GM19438 (cell line): Measurements from ENCODE around the gene NPPA.
"Not testable (repeated sequence)": the region's sequence is repeated elsewhere in the genome, so short reads cannot be mapped to it uniquely, and the experiment has no call there.

Experiments
- ATAC-seq: cut with Tn5 transposase; IDR thresholded peaks from one replicate; pipeline ENCODE4 v1.9.1; 2021; ENCODE audit warnings: low read depth; ENCODE audit not compliant: unreplicated experiment

Gene NPPA

GRCh38 chr1:11847667-11848372 lies at the start of gene NPPA:
TSS of gene NPPA (minus strand) at chr1:11847783. CDS start at chr1:11847684, 99 bp downstream.
- no peak for ATAC-seq

- ATAC-seq, result not testable (repeated sequence)
Measured at GRCh38 chr1:11894501-11894900, 46.9 kb upstream of the NPPA start.

- ATAC-seq, result no peak
Measured at GRCh38 chr1:11893907-11894251, 46.3 kb upstream of the NPPA start.

- ATAC-seq, result no peak
Measured at GRCh38 chr1:11891433-11892186, 44.0 kb upstream of the NPPA start.

GRCh38 chr1:11888877-11889208 lies 41.3 kb upstream of the NPPA start:
- no peak for ATAC-seq

- no peak for ATAC-seq
Measured at GRCh38 chr1:11888206-11888876, 40.8 kb upstream of the NPPA start.

GRCh38 chr1:11887666-11888007 lies 40.1 kb upstream of the NPPA start:
- ATAC-seq, result no peak

- ATAC-seq, result no peak
Measured at GRCh38 chr1:11886986-11887665, 39.5 kb upstream of the NPPA start.

GRCh38 chr1:11885916-11886315 lies 38.3 kb upstream of the NPPA start:
- ATAC-seq, result no peak

- no peak for ATAC-seq
Measured at GRCh38 chr1:11882814-11883538, 35.4 kb upstream of the NPPA start.

GRCh38 chr1:11881749-11882441 lies 34.3 kb upstream of the NPPA start:
- ATAC-seq, result no peak

- ATAC-seq, result no peak
Measured at GRCh38 chr1:11880911-11881748, 33.5 kb upstream of the NPPA start.

- ATAC-seq, result no peak
Measured at GRCh38 chr1:11880181-11880575, 32.6 kb upstream of the NPPA start.

- no peak for ATAC-seq
Measured at GRCh38 chr1:11879311-11880180, 32.0 kb upstream of the NPPA start.

- ATAC-seq, result no peak
Measured at GRCh38 chr1:11878891-11879190, 31.3 kb upstream of the NPPA start.

GRCh38 chr1:11878081-11878890 lies 30.7 kb upstream of the NPPA start:
- no peak for ATAC-seq

- ATAC-seq, result no peak
Measured at GRCh38 chr1:11877074-11877473, 29.5 kb upstream of the NPPA start.

GRCh38 chr1:11875094-11875493 lies 27.5 kb upstream of the NPPA start:
- ATAC-seq, result no peak
